22Rv1 (cell line): ENCODE data around the gene APOA4.

ENCODE experiments used
- H3K27ac ChIP-seq: fragments of 450-650 bp; 2 replicates; pipeline ENCODE4 v1.5.1; 2017
- ZFX ChIP-seq: fragments of 450-650 bp; IDR thresholded peaks from 2 replicates; pipeline ENCODE4 v1.6.1; 2017; ENCODE audit warnings: antibody characterized with exemption, borderline replicate concordance
- TF ChIP-seq, protein P1 (sequence below): fragments of 450-650 bp; IDR thresholded peaks from 2 replicates; pipeline ENCODE4 v1.5.1; 2017; ENCODE audit warnings: mild to moderate bottlenecking

Gene APOA4

DNA sequence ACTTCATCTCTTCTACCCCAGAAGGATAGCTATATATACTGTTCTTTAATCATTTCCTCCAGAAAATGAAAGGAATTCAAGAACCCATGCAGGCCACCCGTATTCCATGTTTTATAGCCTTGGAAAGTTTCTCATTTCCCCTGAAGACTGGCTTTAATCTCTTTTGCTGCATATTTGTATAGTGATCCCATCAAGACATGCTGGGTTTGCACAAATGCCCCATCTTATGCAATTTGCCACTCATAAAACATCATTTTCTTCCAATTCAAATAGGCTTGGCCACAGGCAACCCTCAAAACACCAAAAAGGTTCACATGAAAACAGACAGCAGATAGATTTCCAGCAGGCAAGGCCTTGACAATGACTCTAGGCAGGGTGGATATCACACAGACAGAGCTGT is 42.6 kb upstream of the APOA4 start:
- H3K27ac ChIP-seq, result no peak overlapping the region
- TF ChIP-seq, protein P1, sequence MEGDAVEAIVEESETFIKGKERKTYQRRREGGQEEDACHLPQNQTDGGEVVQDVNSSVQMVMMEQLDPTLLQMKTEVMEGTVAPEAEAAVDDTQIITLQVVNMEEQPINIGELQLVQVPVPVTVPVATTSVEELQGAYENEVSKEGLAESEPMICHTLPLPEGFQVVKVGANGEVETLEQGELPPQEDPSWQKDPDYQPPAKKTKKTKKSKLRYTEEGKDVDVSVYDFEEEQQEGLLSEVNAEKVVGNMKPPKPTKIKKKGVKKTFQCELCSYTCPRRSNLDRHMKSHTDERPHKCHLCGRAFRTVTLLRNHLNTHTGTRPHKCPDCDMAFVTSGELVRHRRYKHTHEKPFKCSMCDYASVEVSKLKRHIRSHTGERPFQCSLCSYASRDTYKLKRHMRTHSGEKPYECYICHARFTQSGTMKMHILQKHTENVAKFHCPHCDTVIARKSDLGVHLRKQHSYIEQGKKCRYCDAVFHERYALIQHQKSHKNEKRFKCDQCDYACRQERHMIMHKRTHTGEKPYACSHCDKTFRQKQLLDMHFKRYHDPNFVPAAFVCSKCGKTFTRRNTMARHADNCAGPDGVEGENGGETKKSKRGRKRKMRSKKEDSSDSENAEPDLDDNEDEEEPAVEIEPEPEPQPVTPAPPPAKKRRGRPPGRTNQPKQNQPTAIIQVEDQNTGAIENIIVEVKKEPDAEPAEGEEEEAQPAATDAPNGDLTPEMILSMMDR, result no peak
- no peak for TF ChIP-seq ZFX

GRCh38 chr11:116864531-116864930 is 41.4 kb upstream of the APOA4 start:
- TF ChIP-seq, protein P1, result no peak
- TF ChIP-seq ZFX, result no peak
- no peak overlapping the region for H3K27ac ChIP-seq

DNA sequence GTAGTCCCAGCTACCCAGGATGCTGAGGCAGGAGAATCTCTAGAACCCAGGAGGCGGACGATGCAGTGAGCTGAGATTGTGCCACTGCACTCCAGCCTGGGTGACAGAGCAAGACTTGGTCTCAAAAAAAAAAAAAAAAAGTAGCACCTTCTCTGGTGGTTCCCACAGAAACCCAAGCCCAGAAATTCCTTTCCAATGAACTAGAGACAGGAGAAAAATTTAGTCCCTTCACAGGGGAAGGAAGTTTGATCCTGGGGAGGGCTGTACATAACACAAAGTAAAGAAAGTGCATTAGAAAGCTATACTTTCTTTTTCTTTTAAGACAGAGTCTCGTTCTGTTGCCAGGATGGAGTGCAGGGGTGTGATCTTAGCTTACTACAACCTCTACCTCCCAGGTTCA is 39.8 kb upstream of the APOA4 start:
- no peak for TF ChIP-seq ZFX
- TF ChIP-seq, protein P1, result no peak
- no peak overlapping the region for H3K27ac ChIP-seq

GRCh38 chr11:116862185-116862584 is 39.1 kb upstream of the APOA4 start:
- no peak for TF ChIP-seq ZFX
- TF ChIP-seq, protein P1, result no peak
- no peak overlapping the region for H3K27ac ChIP-seq

GRCh38 chr11:116861539-116861938 is 38.4 kb upstream of the APOA4 start:
- H3K27ac ChIP-seq, result no peak overlapping the region
- no peak for TF ChIP-seq ZFX
- TF ChIP-seq, protein P1, result no peak

GRCh38 chr11:116860303-116860702 is 37.2 kb upstream of the APOA4 start:
- no peak overlapping the region for H3K27ac ChIP-seq
- no peak for TF ChIP-seq ZFX
- TF ChIP-seq, protein P1, result no peak

DNA sequence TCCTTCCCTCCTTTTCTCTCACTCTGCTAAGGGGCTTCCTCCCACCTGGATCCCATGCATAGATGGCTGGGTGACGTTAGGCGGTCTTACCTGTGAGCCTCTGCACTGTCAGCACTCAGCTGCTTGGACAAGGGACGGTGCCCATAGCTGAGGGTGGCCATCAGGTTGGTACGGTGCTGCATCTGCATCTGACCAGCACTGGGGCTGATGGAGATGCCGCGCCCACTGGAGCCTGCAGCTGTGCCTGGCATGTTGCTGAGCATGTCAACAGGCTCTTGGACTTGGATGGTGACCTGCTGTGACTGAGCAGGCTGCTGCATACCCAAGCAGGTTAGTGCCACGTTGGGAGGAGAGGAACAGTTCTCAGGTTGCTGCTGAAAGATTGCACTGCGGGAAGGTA is 36.1 kb upstream of the APOA4 start:
- no peak overlapping the region for H3K27ac ChIP-seq
- TF ChIP-seq, protein P1, result no peak
- no peak for TF ChIP-seq ZFX
